Kidney epithelial cell (primary cell): ENCODE data around the gene GSAP. TPM values are rescaled to one million over a fixed set of nuclear protein-coding genes. Genes with fewer than 3 reads are reported as not detected.
"Not testable (repeated sequence)": the region's sequence is repeated elsewhere in the genome, so short reads cannot be mapped to it uniquely, and the experiment has no call there.

Experiments used
- DNase-seq: peaks from one replicate; pipeline ENCODE4 v3.0.0-alpha.2; 2010; ENCODE audit warnings: low read depth
- H3K27me3 ChIP-seq: 2 replicates; pipeline ENCODE4 v1.6.0; 2011; ENCODE audit warnings: low read length; ENCODE audit not compliant: control insufficient read depth, insufficient read depth
- H3K36me3 ChIP-seq: 2 replicates; pipeline ENCODE4 v1.5.1; 2011; ENCODE audit warnings: low read length; ENCODE audit not compliant: control insufficient read depth, insufficient read depth
- H3K4me3 ChIP-seq: 2 replicates; pipeline ENCODE4 v1.5.1; 2011; ENCODE audit warnings: low read depth, mild to moderate bottlenecking, control low read depth, low read length
- CTCF ChIP-seq: IDR thresholded peaks from 2 replicates; pipeline ENCODE4 v1.5.1; 2011; ENCODE audit warnings: mild to moderate bottlenecking, moderate library complexity, low read length, control low read depth, inconsistent platforms; ENCODE audit not compliant: insufficient read depth, poor library complexity, severe bottlenecking
- total RNA-seq: library from RNA; depleted of rRNA; stranded (reverse); fragments of >200 nt; gene quantifications from 2 replicates; pipeline ENCODE4 v1.2.3, GENCODE V29; 2015

Gene GSAP
- 3.6 and 4.3 TPM in 2 replicates for total RNA-seq

GRCh38 chr7:77415823-77416620 is at the start of gene GSAP:
Gene GSAP (minus strand): TSS chr7:77416349. CDS start chr7:77416321, 28 bp downstream.
- Histone ChIP-seq H3K27me3 (no peaks in the 10 kb centered on the region), H3K4me3 (peak within 1 kb of the TSS; percentile 71), H3K36me3 (no peaks in the 10 kb centered on the region)
- no peak for DNase-seq
- no peak for TF ChIP-seq CTCF

- no peak for TF ChIP-seq CTCF
Measured at GRCh38 chr7:77465256-77465655, 49.1 kb upstream of the GSAP start.

GRCh38 chr7:77464589-77464988 is 48.4 kb upstream of the GSAP start:
- Histone ChIP-seq H3K36me3 (no peaks in the 10 kb centered on the region), H3K4me3 (no peak overlapping the region), H3K27me3 (no peaks in the 10 kb centered on the region)
- no peak for TF ChIP-seq CTCF
- DNase-seq: no peak

More at GRCh38 chr7:77465256-77465655, 49.1 kb upstream of the GSAP start:
- Histone ChIP-seq H3K27me3 (no peaks in the 10 kb centered on the region), H3K4me3 (no peak overlapping the region), H3K36me3 (no peaks in the 10 kb centered on the region)
- DNase-seq: no peak

- H3K4me3 ChIP-seq, H3K27me3 ChIP-seq, DNase-seq, H3K36me3 ChIP-seq: not testable (repeated sequence)
Measured at GRCh38 chr7:77463632-77464031, 47.5 kb upstream of the GSAP start.

GRCh38 chr7:77461842-77462241 is 45.7 kb upstream of the GSAP start:
- H3K27me3 ChIP-seq: no peaks in the 10 kb centered on the region
- no peak for DNase-seq
- no peak for TF ChIP-seq CTCF
- no peak overlapping the region for H3K4me3 ChIP-seq
- H3K36me3 ChIP-seq: no peaks in the 10 kb centered on the region

GRCh38 chr7:77461246-77461645 is 45.1 kb upstream of the GSAP start:
- TF ChIP-seq CTCF: no peak
- no peaks in the 10 kb centered on the region for H3K27me3 ChIP-seq
- no peak overlapping the region for H3K4me3 ChIP-seq
- H3K36me3 ChIP-seq: no peaks in the 10 kb centered on the region
- no peak for DNase-seq
